Measurements from ENCODE around the gene MAP2K3. TPM values are rescaled to one million over a fixed set of nuclear protein-coding genes. Genes with fewer than 3 reads are reported as not detected.
"Not testable (repeated sequence)": the region's sequence is repeated elsewhere in the genome, so short reads cannot be mapped to it uniquely, and the experiment has no call there.

Gene MAP2K3
- total RNA-seq, 2 experiments from 2014 or later, result 122 to 123 TPM

DNA sequence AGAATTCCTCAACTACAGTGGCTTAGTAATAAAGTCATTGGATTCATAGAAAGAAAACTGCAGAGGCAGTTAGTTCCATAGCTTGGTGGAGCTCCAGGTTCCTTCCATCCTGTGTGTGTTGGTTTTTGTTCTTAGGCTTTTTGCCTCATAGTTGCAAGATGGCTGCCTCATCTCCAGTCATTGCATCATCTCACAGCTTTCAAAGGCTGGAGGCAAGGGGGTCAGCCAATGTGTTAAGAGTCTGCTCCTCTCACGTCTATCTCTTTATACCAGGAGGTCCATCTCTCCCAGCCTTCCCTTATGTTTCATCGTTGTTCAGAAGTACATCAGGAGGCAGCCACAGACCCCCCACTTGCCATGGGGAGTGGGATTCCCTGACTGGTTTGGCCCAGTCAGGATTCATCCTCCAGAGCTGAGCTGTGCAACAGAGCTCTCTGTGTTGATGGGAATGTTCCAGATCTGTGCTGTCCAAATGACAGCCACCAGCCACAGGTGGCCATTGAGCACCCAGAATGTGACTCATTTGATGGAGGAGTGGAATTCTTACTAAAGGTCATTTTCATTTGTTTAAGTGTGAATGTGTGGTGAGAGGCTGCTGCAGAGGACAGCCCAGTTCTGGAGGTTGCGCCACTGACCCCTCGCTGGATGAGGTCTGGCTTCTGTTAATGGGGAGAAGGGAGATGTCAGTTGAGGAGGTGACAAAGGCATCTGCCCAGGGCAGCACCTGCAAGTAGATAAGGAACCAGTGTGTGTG is 52.2 kb downstream of the MAP2K3 start:
- POLR2A ChIA-PET; H3K27me3 Mint-ChIP-seq; ATAC-seq; H3K4me3 Mint-ChIP-seq; H3K9me3 Mint-ChIP-seq (ENCODE audit: low read depth); DNase-seq; H3K4me1 Mint-ChIP-seq; H3K36me3 Mint-ChIP-seq (ENCODE audit: low read depth); H3K27ac Mint-ChIP-seq; CTCF ChIA-PET: not testable (repeated sequence)
- intact Hi-C loops (cut with DNase I, micrococcal nuclease), result loop anchor here in 1 of 2 experiments (10.0 kb wide), 1 partner anchor 408 kb away; no protein-coding TSS in a partner anchor

DNA sequence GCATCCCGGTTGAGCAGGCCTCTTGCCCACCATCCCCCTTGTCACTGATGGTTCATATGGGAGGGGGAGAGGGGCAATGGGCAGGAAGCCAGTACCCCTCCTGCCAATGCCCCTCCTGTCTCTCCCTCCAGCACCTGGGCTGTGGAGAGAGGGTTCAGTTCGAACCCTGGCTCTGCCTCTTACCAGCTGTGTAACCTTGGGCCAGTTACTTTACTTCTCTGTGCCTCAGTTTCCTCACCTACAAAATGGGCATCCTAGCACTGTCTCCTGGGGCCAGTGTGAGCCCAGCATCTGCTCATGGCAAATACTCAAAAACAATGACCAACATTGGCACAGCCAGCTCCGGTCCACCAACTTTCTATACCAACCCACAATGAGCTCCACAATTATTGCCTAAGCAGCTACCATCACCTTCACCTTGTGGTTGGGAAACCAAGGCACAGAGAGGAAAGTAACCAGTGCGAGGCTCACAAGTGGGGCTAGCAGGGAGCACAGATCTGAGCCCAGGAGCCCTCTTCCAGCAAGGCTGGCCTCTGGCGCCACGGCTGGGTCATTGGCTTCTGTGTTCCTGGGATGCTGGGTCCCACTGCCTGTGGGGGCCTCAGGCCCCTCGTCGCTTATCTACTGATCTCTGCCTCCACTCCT is 53.6 kb downstream of the MAP2K3 start:
- H3K27ac Mint-ChIP-seq; H3K36me3 Mint-ChIP-seq (ENCODE audit: low read depth); DNase-seq; H3K27me3 Mint-ChIP-seq; ATAC-seq; H3K4me1 Mint-ChIP-seq; CTCF ChIA-PET; POLR2A ChIA-PET; H3K4me3 Mint-ChIP-seq; H3K9me3 Mint-ChIP-seq (ENCODE audit: low read depth): not testable (repeated sequence)
- intact Hi-C loops (cut with DNase I, micrococcal nuclease), result loop anchor here in 1 of 2 experiments (10.0 kb wide), 1 partner anchor 407 kb away; no protein-coding TSS in a partner anchor

DNA sequence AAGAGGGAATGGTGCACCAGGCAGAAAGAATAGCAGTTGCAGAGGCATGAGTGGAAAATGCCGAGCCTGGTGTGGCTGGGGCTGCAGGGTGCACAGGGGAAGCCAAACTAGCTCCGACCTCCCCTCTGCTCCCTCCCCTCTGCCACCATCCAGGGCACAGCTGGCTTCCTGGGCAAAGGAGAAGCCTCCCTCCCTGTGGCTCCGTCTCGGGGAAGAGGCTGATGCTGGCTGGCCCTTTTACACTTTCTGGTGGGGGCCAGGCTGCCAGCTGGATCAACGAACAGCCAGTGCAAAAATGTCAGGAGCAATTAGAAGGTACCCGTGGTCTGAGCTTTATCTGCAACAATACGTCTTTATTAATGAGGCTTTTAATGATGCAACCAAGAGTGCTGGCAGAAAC is 54.5 kb downstream of the MAP2K3 start:
- Mint-ChIP-seq H3K36me3 (ENCODE audit: low read depth) (no peaks in the 10 kb centered on the region), H3K4me1 (no peaks in the 10 kb centered on the region)

DNA sequence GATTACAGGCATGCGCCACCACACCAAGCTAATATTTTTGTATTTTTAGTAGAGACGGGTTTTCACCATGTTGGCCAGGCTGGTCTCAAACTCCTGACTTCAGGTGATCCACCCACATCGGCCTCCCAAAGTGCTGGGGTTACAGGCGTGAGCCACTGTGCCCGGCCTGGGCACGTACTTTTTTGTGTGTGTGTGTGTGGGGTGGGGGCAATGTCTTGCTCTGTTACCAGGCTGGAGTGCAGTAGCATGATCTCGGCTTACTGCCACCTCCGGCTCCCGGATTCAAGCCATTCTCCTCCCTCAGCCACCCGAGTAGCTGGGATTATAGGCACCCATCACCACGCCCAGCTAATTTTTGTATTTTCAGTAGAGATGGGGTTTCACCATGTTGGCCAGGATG is 55.1 kb downstream of the MAP2K3 start:
- DNase-seq; H3K36me3 Mint-ChIP-seq (ENCODE audit: low read depth); POLR2A ChIA-PET; H3K27me3 Mint-ChIP-seq; H3K4me1 Mint-ChIP-seq; ATAC-seq; CTCF ChIA-PET; H3K9me3 Mint-ChIP-seq (ENCODE audit: low read depth); H3K4me3 Mint-ChIP-seq; H3K27ac Mint-ChIP-seq: not testable (repeated sequence)
- intact Hi-C loops (cut with DNase I, micrococcal nuclease), result loop anchor here in 1 of 2 experiments (10.0 kb wide), 1 partner anchor 405 kb away; no protein-coding TSS in a partner anchor

More for the DNA sequence above, 54.5 kb downstream of the MAP2K3 start:
- POLR2A ChIA-PET, result no interaction called here
- ATAC-seq (no peak), DNase-seq (no peak)
- no peak overlapping the region for H3K4me3 Mint-ChIP-seq
- CTCF ChIA-PET, result no interaction called here
- no peaks in the 10 kb centered on the region for H3K27me3 Mint-ChIP-seq
- no peak overlapping the region for H3K27ac Mint-ChIP-seq
- intact Hi-C loops (cut with DNase I, micrococcal nuclease), result loop anchor here in 1 of 2 experiments (10.0 kb wide), 1 partner anchor 406 kb away; no protein-coding TSS in a partner anchor
- H3K9me3 Mint-ChIP-seq (ENCODE audit: low read depth), result no peaks in the 10 kb centered on the region

DNA sequence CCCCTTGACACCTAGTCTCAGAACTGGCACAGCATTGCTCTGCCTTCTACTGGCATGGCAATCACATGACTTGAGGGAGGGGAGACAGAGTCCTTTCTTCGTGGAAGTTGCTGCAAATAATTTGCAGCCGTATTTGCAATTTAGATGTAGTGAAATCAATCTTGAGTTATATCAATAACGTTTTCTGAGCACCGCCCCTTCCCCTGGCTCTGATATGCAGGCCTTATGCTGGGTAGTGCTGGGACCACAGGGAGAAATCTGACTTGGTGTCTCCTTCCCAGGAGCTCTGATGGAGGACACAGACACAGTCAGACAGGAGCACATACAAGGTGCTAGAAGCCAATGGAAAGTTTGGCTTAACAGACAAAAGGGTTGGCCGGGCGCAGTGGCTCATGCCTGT is 55.9 kb downstream of the MAP2K3 start:
- H3K27me3 Mint-ChIP-seq; H3K9me3 Mint-ChIP-seq (ENCODE audit: low read depth); H3K4me3 Mint-ChIP-seq; intact Hi-C loops (cut with DNase I, micrococcal nuclease); CTCF ChIA-PET; H3K4me1 Mint-ChIP-seq; H3K27ac Mint-ChIP-seq; POLR2A ChIA-PET; ATAC-seq; DNase-seq; H3K36me3 Mint-ChIP-seq (ENCODE audit: low read depth): not testable (repeated sequence)

DNA sequence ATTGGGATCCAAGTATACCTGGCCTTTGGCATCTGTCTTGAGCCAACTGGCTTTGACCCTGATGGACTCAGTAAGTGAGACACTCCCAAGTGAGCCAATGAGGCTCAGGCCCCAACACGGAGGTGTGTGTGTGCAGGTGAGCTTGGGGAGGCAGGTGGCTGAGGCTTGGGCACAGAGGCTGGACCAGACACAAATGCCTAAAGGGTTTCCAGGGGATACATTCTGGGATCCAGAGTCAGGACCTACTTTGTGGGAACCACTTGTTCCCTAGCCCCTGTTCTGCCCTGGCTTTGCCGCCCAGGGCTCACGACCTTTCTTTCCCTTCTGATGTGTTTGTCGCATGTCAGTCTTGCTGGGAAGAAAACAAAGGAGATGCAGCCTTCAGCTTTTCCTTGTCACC is 56.8 kb downstream of the MAP2K3 start:
- H3K27me3 Mint-ChIP-seq; DNase-seq; intact Hi-C loops (cut with DNase I, micrococcal nuclease); H3K9me3 Mint-ChIP-seq (ENCODE audit: low read depth); H3K4me1 Mint-ChIP-seq; POLR2A ChIA-PET; ATAC-seq; H3K27ac Mint-ChIP-seq; H3K36me3 Mint-ChIP-seq (ENCODE audit: low read depth); CTCF ChIA-PET; H3K4me3 Mint-ChIP-seq: not testable (repeated sequence)

DNA sequence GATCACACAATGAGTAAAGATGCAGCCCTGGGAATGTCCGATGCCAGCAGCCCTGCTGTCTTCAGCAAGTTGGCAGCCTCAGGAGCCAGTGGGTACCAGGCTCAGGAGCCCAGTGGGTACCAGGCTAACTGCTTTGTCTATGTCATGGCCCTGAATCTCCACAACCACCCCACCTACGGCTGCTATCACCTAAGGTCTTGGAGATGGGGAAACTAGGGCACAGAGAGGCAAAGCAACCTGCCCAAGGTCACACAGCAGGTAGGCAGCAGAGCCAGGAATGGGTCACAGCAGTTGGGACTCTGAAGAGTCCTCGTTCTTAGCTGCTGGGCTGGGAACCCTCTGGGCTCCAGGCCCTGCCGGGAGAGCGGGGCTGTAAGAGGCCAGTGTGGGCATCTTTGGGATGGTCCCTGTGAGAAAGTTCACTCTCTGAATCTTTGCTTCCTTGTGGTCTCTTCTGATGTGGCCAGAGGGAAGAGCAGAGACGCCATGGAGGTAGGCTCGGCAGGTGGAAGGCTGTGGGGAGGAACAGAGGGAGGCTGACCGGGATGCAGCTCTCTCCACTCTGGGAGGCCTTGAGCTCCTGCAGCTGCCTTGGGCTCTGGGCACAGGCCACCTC is 57.5 kb downstream of the MAP2K3 start:
- ATAC-seq; H3K36me3 Mint-ChIP-seq (ENCODE audit: low read depth); H3K27ac Mint-ChIP-seq; CTCF ChIA-PET; H3K4me3 Mint-ChIP-seq; H3K27me3 Mint-ChIP-seq; H3K4me1 Mint-ChIP-seq; DNase-seq; POLR2A ChIA-PET; intact Hi-C loops (cut with DNase I, micrococcal nuclease); H3K9me3 Mint-ChIP-seq (ENCODE audit: low read depth): not testable (repeated sequence)

DNA sequence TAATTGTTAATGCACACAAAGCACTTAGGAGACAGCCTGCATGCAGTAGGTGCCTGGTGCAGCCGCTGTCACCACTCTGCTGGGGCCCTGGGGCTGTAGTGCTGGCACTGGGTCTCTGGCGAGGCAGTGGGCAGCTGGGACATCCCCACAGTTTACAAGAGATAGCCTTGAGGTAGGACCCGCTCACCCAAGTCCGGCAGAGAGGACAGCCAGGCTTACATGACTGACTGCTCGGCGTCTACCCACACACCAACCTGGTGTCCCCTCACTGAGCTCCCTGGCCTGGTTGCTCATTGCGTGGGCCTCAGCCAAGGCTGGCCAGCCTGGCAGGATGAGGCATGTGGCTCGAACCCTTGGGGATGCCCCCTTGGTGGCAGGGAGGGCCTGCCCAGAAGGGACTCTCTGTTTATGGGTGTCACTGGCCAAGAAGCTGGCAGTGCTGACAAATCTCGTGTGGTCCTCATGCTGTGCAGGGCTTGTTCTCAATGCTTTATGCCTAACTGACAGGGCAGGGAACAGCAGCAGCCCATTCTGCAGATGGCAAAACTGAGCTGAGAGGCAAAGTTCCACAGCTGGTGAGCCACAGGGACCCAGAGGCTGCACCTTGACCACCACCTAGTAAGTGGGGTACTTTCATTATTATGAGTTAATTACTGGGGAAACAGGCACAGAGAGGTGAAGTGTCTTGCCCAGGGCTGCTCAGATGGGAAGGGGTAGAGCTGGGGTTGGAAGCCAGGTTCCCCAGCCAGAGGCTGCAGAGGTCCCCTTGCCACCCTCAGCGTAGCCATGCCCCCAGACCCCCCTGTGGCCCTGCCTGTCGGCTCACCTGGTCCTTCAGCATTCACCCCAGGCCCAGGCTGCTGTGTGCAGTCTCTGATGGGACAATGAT is 58.8 kb downstream of the MAP2K3 start:
- CTCF ChIA-PET; H3K27me3 Mint-ChIP-seq; H3K4me3 Mint-ChIP-seq; H3K9me3 Mint-ChIP-seq (ENCODE audit: low read depth); H3K27ac Mint-ChIP-seq; DNase-seq; intact Hi-C loops (cut with DNase I, micrococcal nuclease); H3K36me3 Mint-ChIP-seq (ENCODE audit: low read depth); H3K4me1 Mint-ChIP-seq; POLR2A ChIA-PET; ATAC-seq: not testable (repeated sequence)

DNA sequence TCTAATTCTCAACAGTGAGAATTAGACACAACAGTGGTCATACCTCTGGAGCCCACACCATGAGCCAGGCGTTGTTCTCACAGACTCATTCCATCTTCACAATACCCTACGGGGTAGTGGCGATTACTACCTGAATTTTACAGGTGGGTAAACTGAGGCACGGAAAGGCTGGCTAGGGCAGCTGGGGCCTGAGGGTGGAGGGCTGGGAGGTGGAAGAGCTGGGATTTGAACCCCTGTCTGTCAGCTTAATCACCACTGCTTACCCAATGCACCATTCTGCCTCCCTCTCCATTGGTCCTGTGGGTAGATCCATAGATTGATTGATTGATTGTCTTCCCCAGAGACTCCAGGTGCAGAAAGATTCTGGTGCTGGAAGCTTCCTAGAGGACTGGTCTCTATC is 60.3 kb downstream of the MAP2K3 start:
- H3K27me3 Mint-ChIP-seq; H3K9me3 Mint-ChIP-seq (ENCODE audit: low read depth); CTCF ChIA-PET; H3K4me3 Mint-ChIP-seq; H3K27ac Mint-ChIP-seq; H3K4me1 Mint-ChIP-seq; DNase-seq; H3K36me3 Mint-ChIP-seq (ENCODE audit: low read depth); ATAC-seq; POLR2A ChIA-PET; intact Hi-C loops (cut with DNase I, micrococcal nuclease): not testable (repeated sequence)

DNA sequence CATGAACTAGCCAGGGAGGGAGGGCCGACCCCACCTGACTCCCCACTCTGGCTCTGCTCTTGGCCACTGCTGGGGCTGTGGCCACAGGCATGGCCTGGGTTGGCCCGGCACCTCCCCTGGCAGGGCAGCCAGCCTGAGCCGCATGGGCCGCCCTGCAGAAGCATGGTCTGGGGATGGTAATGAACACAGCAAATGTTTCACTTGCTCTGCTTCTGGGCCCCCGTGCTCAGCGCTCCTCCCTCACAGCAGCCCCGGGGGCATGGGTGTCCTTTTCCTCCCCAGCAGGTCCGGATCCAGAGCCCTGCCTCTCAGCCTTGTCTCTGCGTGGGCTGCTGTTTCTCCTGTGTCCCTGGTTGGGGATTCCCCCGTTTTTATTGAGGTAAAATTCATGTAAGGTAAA is 60.7 kb downstream of the MAP2K3 start:
- no peak overlapping the region for H3K27ac Mint-ChIP-seq
- no peak overlapping the region for H3K4me3 Mint-ChIP-seq
- peaks cover 2% of the 10 kb centered on the region for H3K4me1 Mint-ChIP-seq
- ATAC-seq (no peak), DNase-seq (no peak)
- H3K27me3 Mint-ChIP-seq, result no peaks in the 10 kb centered on the region
- intact Hi-C loops (cut with DNase I, micrococcal nuclease), result no loop called here
- H3K36me3 Mint-ChIP-seq (ENCODE audit: low read depth), result no peaks in the 10 kb centered on the region
- ChIA-PET CTCF (no interaction called here), POLR2A (no interaction called here)
- H3K9me3 Mint-ChIP-seq (ENCODE audit: low read depth), result no peaks in the 10 kb centered on the region

DNA sequence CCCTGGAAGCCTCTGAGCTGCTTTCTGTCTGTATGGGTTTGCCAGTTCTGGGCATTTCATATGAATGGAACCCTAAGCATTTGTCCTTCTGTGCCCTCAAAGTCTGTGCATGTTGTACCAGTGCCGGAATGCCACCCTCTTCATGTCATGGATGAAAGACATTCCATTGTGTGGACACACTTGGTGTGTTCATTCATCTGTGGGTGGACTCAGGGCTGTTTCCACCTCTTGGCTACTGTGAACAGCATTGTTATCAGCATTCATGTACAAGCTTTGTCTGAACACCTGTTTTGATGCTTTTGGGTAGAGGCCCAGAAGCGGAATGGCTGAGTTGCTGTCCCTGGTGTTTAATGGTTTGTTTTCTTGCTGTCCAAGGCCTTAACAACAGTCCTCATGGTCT is 61.6 kb downstream of the MAP2K3 start:
- DNase-seq; POLR2A ChIA-PET; H3K9me3 Mint-ChIP-seq (ENCODE audit: low read depth); H3K27ac Mint-ChIP-seq; H3K4me1 Mint-ChIP-seq; H3K27me3 Mint-ChIP-seq; intact Hi-C loops (cut with DNase I, micrococcal nuclease); ATAC-seq; H3K36me3 Mint-ChIP-seq (ENCODE audit: low read depth); CTCF ChIA-PET; H3K4me3 Mint-ChIP-seq: not testable (repeated sequence)

Data from activated CD4-positive, alpha-beta T cell treated with anti-CD3 and anti-CD28 coated beads for 36 hours (primary cell).